IMR-90 (cell line): Measurements from ENCODE around the gene SLC40A1.

ENCODE experiments used
- BHLHE40 ChIP-seq: fragments of 150-350 bp; IDR thresholded peaks from 2 replicates; pipeline ENCODE4 v1.6.1; 2016; ENCODE audit warnings: mild to moderate bottlenecking, low read depth, low read length
- CEBPB ChIP-seq: IDR thresholded peaks from 2 replicates; pipeline ENCODE4 v1.6.1; 2012; ENCODE audit warnings: low read depth, low read length, improper control_type of control experiment
- MAFK ChIP-seq: IDR thresholded peaks from 2 replicates; pipeline ENCODE4 v1.6.1; 2012; ENCODE audit warnings: low read depth, low read length, improper control_type of control experiment
- MAZ ChIP-seq: IDR thresholded peaks from 2 replicates; pipeline ENCODE4 v1.6.1; 2012; ENCODE audit warnings: low read depth, mild to moderate bottlenecking, low read length, improper control_type of control experiment, moderate library complexity, borderline replicate concordance
- NFE2L2 ChIP-seq: fragments of 150-350 bp; IDR thresholded peaks from 2 replicates; pipeline ENCODE4 v1.6.1; 2016; ENCODE audit warnings: low read depth, mild to moderate bottlenecking, low read length
- POLR2A ChIP-seq: IDR thresholded peaks from 2 replicates; pipeline ENCODE4 v1.6.1; 2012; ENCODE audit warnings: mild to moderate bottlenecking, low read depth, low read length
- RAD21 ChIP-seq: IDR thresholded peaks from 2 replicates; pipeline ENCODE4 v1.6.1; 2012; ENCODE audit warnings: low read length, improper control_type of control experiment
- RCOR1 ChIP-seq: IDR thresholded peaks from 2 replicates; pipeline ENCODE4 v1.6.1; 2012; ENCODE audit warnings: mild to moderate bottlenecking, low read length, improper control_type of control experiment; ENCODE audit not compliant: insufficient replicate concordance
- RFX5 ChIP-seq: IDR thresholded peaks from 2 replicates; pipeline ENCODE4 v1.8.0; 2012; ENCODE audit warnings: low read depth, mild to moderate bottlenecking, low read length, moderate library complexity
- SMC3 ChIP-seq: fragments of 150-350 bp; IDR thresholded peaks from 2 replicates; pipeline ENCODE4 v1.6.1; 2016; ENCODE audit warnings: low read depth, mild to moderate bottlenecking, antibody characterized with exemption, low read length, moderate library complexity
- USF2 ChIP-seq: fragments of 150-350 bp; IDR thresholded peaks from 2 replicates; pipeline ENCODE4 v1.6.1; 2017; ENCODE audit warnings: mild to moderate bottlenecking, antibody characterized with exemption, low read length, low read depth
- TF ChIP-seq, protein P1 (sequence below): conservative IDR thresholded peaks from 2 replicates; pipeline ENCODE4 v1.5.1; 2012; ENCODE audit warnings: mild to moderate bottlenecking, low read depth, low read length, improper control_type of control experiment

DNA sequence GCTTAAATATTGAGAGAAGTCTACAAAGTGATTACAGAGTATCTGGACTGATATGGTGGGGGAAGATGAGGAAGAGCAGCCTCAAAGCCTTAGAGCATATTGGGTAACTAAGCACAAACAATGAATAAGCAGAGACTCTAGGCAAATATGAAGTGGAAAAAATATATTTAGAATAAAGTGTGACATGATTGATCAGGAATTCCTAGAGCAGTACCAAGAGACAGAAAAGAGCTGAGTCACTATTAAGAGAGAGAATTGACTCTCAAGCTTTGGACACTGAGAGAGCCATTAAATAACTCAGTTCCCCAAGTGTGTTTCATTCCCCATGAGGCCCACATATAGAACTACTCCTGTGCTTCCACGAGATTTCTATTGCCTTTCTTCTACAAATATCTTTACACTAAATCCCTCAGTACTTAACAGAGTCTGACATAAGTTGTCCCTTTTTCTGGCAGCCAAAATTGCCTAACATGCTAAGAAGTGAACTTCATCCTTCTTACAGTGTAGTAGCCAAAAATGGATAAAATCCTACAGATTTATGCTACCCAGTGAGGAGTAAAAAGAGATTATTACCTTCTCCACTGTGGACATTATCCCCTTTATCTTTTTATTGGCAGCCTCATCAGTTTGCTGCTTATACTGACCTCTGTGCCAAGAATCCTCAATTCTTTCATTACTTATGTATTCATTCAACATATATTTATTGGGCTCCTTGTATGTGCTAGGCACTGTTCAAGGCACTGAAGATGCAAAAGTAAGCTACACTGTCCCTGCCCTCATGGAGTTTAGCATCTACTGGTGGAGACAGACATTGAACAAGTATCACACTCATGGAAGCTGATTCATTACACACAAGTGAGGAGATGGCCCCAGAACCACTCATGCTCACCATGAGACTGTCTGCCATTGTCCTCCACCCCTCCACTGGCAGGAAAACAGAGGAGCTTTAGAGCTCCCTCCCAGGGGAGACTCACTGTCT is 45.4 kb downstream of the SLC40A1 start:
- TF ChIP-seq, protein P1, sequence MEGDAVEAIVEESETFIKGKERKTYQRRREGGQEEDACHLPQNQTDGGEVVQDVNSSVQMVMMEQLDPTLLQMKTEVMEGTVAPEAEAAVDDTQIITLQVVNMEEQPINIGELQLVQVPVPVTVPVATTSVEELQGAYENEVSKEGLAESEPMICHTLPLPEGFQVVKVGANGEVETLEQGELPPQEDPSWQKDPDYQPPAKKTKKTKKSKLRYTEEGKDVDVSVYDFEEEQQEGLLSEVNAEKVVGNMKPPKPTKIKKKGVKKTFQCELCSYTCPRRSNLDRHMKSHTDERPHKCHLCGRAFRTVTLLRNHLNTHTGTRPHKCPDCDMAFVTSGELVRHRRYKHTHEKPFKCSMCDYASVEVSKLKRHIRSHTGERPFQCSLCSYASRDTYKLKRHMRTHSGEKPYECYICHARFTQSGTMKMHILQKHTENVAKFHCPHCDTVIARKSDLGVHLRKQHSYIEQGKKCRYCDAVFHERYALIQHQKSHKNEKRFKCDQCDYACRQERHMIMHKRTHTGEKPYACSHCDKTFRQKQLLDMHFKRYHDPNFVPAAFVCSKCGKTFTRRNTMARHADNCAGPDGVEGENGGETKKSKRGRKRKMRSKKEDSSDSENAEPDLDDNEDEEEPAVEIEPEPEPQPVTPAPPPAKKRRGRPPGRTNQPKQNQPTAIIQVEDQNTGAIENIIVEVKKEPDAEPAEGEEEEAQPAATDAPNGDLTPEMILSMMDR, result no peak
- no peak for TF ChIP-seq BHLHE40
- no peak for TF ChIP-seq POLR2A
- peak; percentile 71 for TF ChIP-seq MAFK
- peak; percentile 97 for TF ChIP-seq NFE2L2
- no peak for TF ChIP-seq RAD21
- TF ChIP-seq SMC3, result no peak
- no peak for TF ChIP-seq USF2
- no peak for TF ChIP-seq MAZ
- no peak for TF ChIP-seq RCOR1
- TF ChIP-seq RFX5, result no peak
- peak; percentile 68 for TF ChIP-seq CEBPB
